ENCODE measurements around the gene SPTBN4.

The SPTBN4 gene

DNA sequence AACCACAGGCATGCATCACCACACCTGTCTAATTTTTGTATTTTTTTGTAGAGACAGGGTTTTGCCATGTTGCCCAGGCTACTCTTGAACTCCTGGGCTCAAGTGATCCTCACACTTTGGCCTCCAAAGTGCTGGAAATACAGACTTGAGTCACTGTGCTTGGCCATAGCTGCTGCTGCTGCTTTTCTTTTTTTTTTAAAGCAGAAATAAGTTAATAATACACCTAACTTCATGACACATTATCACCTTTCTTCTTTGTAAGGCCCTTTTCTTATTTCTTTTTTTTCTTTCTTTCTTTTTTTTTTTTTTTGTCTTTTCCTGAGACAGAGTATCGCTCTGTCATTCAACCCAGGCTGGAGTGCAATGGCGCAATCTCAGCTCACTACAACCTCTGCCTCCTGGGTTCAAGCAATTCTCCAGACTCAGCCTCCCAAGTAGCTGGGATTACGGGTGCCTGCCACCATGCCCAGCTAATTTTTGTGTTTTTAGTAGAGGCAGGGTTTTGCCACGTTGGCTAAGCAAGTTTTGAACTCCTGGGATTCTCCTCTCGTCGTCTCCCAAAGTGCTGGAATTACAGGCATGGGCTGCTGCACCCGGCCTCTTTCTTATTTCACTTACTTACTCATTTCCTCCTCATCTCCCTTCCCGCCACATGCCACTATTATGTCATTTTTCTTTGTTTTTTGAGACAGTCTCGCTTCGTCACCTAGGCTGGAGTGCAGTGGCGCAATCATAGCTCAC is 118.6 kb downstream of the SPTBN4 start:
- peaks cover 2% of the 10 kb centered on the region for H3K4me1 ChIP-seq (ENCODE audit: insufficient read depth, insufficient read length)
- H3K9me3 ChIP-seq (ENCODE audit: insufficient read depth, low read length) = no peaks in the 10 kb centered on the region
- no peak overlapping the region for H3K4me3 ChIP-seq (ENCODE audit: insufficient read length, low read depth)
- no peak for DNase-seq (ENCODE audit: low read depth, low spot score)
- peaks cover 44% of the 10 kb centered on the region for H3K36me3 ChIP-seq (ENCODE audit: insufficient read depth, insufficient read length, low read length)
- TF ChIP-seq ZNF274 (IDR thresholded peaks at IDR 0.05; ENCODE audit: low read depth, low read length) (no peak), YY1 (IDR thresholded peaks at IDR 0.05; ENCODE audit: insufficient read depth, insufficient read length) (no peak), SUZ12 (IDR thresholded peaks at IDR 0.05; ENCODE audit: extremely low read depth, insufficient read depth, insufficient read length) (no peak)
- H3K9ac ChIP-seq (ENCODE audit: insufficient read length, low read depth) = no peak overlapping the region
- H3K27me3 ChIP-seq (ENCODE audit: insufficient read depth, insufficient read length) = no peaks in the 10 kb centered on the region

DNA sequence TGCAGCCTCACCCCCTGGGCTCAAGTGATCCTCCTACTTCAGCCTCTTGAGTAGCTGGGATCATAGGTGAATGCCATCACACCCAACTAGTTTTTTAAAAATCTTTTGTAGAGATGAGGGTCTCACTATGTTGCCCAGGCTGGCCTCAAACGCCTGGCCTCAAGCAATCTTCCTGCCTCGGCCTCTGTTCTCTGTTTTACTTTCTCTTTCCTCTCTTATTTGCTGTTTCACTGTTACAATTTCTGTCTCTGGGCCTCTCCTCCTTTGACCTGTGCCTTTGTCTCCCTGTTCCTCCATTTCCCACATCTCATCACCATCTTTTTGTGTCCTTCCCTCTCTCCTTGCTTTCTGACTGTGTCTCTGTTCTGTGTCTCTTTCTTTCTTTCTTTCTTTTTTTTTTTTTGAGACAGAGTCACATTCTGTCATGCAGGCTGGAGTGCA is 119.2 kb downstream of the SPTBN4 start:
- H3K4me3 ChIP-seq (ENCODE audit: insufficient read length, low read depth) = no peak overlapping the region
- no peak for DNase-seq (ENCODE audit: low read depth, low spot score)
- H3K27me3 ChIP-seq (ENCODE audit: insufficient read depth, insufficient read length) = no peaks in the 10 kb centered on the region
- no peak for TF ChIP-seq SUZ12 (IDR thresholded peaks at IDR 0.05; ENCODE audit: extremely low read depth, insufficient read depth, insufficient read length)
- TF ChIP-seq ZNF274 (IDR thresholded peaks at IDR 0.05; ENCODE audit: low read depth, low read length) = no peak
- no peak for TF ChIP-seq YY1 (IDR thresholded peaks at IDR 0.05; ENCODE audit: insufficient read depth, insufficient read length)
- peaks cover 43% of the 10 kb centered on the region for H3K36me3 ChIP-seq (ENCODE audit: insufficient read depth, insufficient read length, low read length)
- peaks cover 2% of the 10 kb centered on the region for H3K4me1 ChIP-seq (ENCODE audit: insufficient read depth, insufficient read length)
- H3K9ac ChIP-seq (ENCODE audit: insufficient read length, low read depth) = no peak overlapping the region
- H3K9me3 ChIP-seq (ENCODE audit: insufficient read depth, low read length) = no peaks in the 10 kb centered on the region

DNA sequence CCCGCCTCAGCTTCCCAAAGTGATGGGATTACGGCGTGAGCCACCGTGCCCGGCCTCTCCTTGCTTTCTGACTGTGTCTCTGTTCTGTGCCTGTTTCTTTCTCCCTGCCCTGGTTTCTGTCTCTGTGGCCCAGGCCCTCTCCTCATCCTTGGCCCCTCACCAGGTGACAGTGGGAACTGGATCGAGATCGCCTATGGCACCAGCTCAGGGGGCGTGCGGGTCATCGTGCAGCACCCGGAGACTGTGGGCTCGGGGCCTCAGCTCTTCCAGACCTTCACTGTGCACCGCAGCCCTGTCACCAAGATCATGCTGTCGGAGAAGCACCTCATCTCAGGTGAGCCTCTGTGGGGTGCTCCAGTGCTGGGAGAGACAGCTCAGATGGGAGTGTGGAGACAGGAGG is 119.8 kb downstream of the SPTBN4 start:
- TF ChIP-seq ZNF274 (IDR thresholded peaks at IDR 0.05; ENCODE audit: low read depth, low read length) = no peak
- no peak for TF ChIP-seq YY1 (IDR thresholded peaks at IDR 0.05; ENCODE audit: insufficient read depth, insufficient read length)
- no peak for TF ChIP-seq SUZ12 (IDR thresholded peaks at IDR 0.05; ENCODE audit: extremely low read depth, insufficient read depth, insufficient read length)
- DNase-seq (ENCODE audit: low read depth, low spot score) = no peak
- Histone ChIP-seq H3K4me3 (ENCODE audit: insufficient read length, low read depth) (no peak overlapping the region), H3K36me3 (ENCODE audit: insufficient read depth, insufficient read length, low read length) (peaks cover 42% of the 10 kb centered on the region), H3K9me3 (ENCODE audit: insufficient read depth, low read length) (no peaks in the 10 kb centered on the region), H3K4me1 (ENCODE audit: insufficient read depth, insufficient read length) (peaks cover 2% of the 10 kb centered on the region), H3K27me3 (ENCODE audit: insufficient read depth, insufficient read length) (no peaks in the 10 kb centered on the region), H3K9ac (ENCODE audit: insufficient read length, low read depth) (no peak overlapping the region)

DNA sequence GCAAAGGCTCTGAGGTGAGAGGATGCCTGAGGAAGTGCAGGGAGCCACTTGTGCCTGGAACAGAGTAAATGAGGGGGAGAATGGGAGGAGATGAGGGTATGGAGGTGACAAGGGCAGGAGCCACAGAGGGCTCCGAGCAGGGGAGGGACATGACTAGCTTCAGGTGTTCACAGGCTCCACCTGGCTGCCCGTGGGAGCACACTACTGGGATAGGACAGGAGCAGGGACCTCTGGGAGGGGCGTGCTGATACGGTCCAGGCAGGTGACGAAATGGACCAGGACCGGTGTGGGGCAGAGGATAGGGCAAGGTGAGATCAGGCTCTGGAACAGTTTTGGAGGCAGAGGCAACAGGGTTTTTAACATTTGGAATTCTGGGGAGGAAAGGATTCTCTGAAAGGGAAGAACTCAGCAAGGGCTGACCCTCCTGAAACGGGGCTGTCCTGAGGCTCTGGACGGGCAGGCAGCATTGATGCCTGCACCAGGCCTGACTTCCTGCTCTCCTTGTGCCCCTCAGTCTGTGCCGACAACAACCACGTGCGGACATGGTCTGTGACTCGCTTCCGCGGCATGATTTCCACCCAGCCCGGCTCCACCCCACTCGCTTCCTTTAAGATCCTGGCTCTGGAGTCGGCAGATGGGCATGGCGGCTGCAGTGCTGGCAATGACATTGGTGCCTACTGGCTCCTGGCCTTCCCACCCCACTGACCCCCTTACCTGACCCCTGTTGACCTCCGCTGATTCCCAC is 121.5 kb downstream of the SPTBN4 start:
- DNase-seq (ENCODE audit: low read depth, low spot score) = no peak
- Histone ChIP-seq H3K36me3 (ENCODE audit: insufficient read depth, insufficient read length, low read length) (peaks cover 32% of the 10 kb centered on the region), H3K9me3 (ENCODE audit: insufficient read depth, low read length) (no peaks in the 10 kb centered on the region), H3K27me3 (ENCODE audit: insufficient read depth, insufficient read length) (no peaks in the 10 kb centered on the region), H3K4me3 (ENCODE audit: insufficient read length, low read depth) (no peak overlapping the region), H3K4me1 (ENCODE audit: insufficient read depth, insufficient read length) (peaks cover 2% of the 10 kb centered on the region), H3K9ac (ENCODE audit: insufficient read length, low read depth) (no peak overlapping the region)
- TF ChIP-seq ZNF274 (IDR thresholded peaks at IDR 0.05; ENCODE audit: low read depth, low read length) = no peak
- no peak for TF ChIP-seq SUZ12 (IDR thresholded peaks at IDR 0.05; ENCODE audit: extremely low read depth, insufficient read depth, insufficient read length)
- TF ChIP-seq YY1 (IDR thresholded peaks at IDR 0.05; ENCODE audit: insufficient read depth, insufficient read length) = no peak

DNA sequence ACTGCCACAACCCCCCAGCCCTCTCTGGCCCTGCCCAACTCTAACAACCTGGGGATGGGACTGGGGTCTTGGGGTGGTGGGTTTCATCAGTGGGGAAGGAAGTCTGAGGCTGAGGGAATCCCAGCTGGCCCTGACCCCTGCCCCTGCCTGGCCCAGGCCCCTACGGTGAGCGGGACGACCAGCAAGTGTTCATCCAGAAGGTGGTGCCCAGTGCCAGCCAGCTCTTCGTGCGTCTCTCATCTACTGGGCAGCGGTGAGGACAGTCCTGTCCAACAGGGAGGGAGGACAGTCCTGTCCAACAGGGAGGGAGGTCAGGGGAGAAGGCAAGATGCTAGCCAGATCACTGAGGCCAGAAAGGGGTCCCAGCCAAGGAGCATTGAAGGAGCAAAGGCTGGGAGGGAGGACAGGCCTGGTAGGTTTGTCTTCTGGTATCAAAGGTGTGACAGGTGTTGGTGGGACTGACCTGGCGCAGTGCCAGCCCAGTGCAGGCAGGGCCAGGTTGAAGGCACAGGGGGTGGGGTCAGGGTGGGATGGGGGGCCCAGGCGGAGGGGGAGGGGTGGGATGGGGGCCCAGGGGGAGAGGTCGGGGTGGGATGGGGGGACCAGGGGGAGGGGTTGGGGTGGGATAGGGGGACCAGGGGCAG is 122.2 kb downstream of the SPTBN4 start:
- no peak for DNase-seq (ENCODE audit: low read depth, low spot score)
- TF ChIP-seq ZNF274 (IDR thresholded peaks at IDR 0.05; ENCODE audit: low read depth, low read length) = no peak
- no peak for TF ChIP-seq YY1 (IDR thresholded peaks at IDR 0.05; ENCODE audit: insufficient read depth, insufficient read length)
- no peak for TF ChIP-seq SUZ12 (IDR thresholded peaks at IDR 0.05; ENCODE audit: extremely low read depth, insufficient read depth, insufficient read length)

DNA sequence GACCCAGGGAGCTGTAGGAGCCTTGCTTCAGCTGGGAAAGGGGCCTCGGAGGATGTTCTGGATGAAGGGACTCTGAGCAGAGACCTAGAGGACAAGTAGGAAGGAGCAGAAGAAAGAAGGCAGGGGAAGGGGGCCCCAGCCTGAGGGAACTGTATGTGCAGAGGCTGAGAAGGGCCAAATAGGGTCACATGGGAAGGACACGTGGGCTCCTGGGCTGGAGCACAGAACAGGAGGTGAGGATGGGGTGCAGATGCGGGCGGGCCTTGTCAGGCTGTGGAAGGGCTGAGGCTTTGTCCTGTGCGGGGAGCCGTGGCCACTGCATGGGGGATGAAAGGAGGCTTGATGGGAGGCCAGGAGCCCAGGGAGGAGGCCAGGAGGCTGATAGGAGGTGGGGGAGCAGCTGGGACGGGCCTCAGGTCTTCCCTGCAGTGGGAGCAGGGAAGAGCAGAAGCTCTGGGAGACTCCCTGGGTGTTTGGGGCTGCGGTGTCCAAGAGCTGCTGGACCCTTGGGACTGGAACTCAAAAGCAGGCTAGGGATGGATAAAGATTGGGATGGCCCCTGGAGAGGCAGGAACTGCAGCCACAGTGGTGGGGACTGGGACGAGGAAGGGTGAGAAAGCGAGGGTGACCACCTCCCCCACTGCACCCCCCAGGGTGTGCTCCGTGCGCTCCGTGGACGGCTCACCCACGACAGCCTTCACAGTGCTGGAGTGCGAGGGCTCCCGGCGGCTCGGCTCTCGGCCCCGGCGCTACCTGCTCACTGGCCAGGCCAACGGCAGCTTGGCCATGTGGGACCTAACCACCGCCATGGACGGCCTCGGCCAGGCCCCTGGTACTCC is 123.0 kb downstream of the SPTBN4 start:
- no peaks in the 10 kb centered on the region for H3K27me3 ChIP-seq (ENCODE audit: insufficient read depth, insufficient read length)
- no peak for DNase-seq (ENCODE audit: low read depth, low spot score)
- peaks cover 24% of the 10 kb centered on the region for H3K36me3 ChIP-seq (ENCODE audit: insufficient read depth, insufficient read length, low read length)
- no peaks in the 10 kb centered on the region for H3K9me3 ChIP-seq (ENCODE audit: insufficient read depth, low read length)
- peaks cover 5% of the 10 kb centered on the region for H3K4me1 ChIP-seq (ENCODE audit: insufficient read depth, insufficient read length)
- TF ChIP-seq SUZ12 (IDR thresholded peaks at IDR 0.05; ENCODE audit: extremely low read depth, insufficient read depth, insufficient read length) (no peak), ZNF274 (IDR thresholded peaks at IDR 0.05; ENCODE audit: low read depth, low read length) (no peak), YY1 (IDR thresholded peaks at IDR 0.05; ENCODE audit: insufficient read depth, insufficient read length) (no peak)
- H3K9ac ChIP-seq (ENCODE audit: insufficient read length, low read depth) = no peak overlapping the region
- H3K4me3 ChIP-seq (ENCODE audit: insufficient read length, low read depth) = no peak overlapping the region

More for the DNA sequence above, 122.2 kb downstream of the SPTBN4 start:
- Histone ChIP-seq H3K9ac (ENCODE audit: insufficient read length, low read depth) (no peak overlapping the region), H3K36me3 (ENCODE audit: insufficient read depth, insufficient read length, low read length) (peaks cover 28% of the 10 kb centered on the region), H3K27me3 (ENCODE audit: insufficient read depth, insufficient read length) (no peaks in the 10 kb centered on the region), H3K4me1 (ENCODE audit: insufficient read depth, insufficient read length) (peaks cover 2% of the 10 kb centered on the region), H3K9me3 (ENCODE audit: insufficient read depth, low read length) (no peaks in the 10 kb centered on the region), H3K4me3 (ENCODE audit: insufficient read length, low read depth) (no peak overlapping the region)

All from NT2/D1 (cell line).